K562 (cell line): ENCODE data around the gene SLC7A5.

Source experiments
- ARID3A ChIP-seq: IDR thresholded peaks from 2 replicates; pipeline ENCODE4 v1.6.1; 2012; ENCODE audit warnings: low read depth, low read length, improper control_type of control experiment, borderline replicate concordance
- CREB1 ChIP-seq, 2 experiments: sonication (generic) in 1 of 2; formaldehyde crosslinking in 1 of 2; IDR thresholded peaks; 2 replicates each; pipeline versions ENCODE4 v1.6.1 to v1.8.0; 2012 to 2022; ENCODE audit warnings: inconsistent platforms in 1 of 2, mild to moderate bottlenecking in 1 of 2, missing genetic modification reagents in 1 of 2, moderate library complexity in 1 of 2
- CTCF ChIP-seq, 3 experiments: IDR thresholded peaks in 2 of 3; conservative IDR thresholded peaks in 1 of 3; 2 replicates each; pipeline ENCODE4 v1.5.1; 2011 to 2012; ENCODE audit warnings: low read length in 3 of 3, mild to moderate bottlenecking in 3 of 3, control low read depth in 2 of 3, improper control_type of control experiment in 1 of 3, inconsistent platforms in 1 of 3, low read depth in 1 of 3, mixed read lengths in 1 of 3, moderate library complexity in 1 of 3; ENCODE audit not compliant: insufficient read depth in 2 of 3
- ID3 ChIP-seq, 2 experiments: fragments of 250-450 bp in 1 of 2; fragments of 450-650 bp in 1 of 2; sonication (Bioruptor Pico) in 1 of 2; IDR thresholded peaks; 2 replicates each; pipeline versions ENCODE4 v1.6.1 to v1.8.0; 2016 to 2021; ENCODE audit warnings: mild to moderate bottlenecking in 2 of 2, moderate library complexity in 2 of 2, missing compliant biosample characterization in 1 of 2, missing genetic modification characterization in 1 of 2
- JUND ChIP-seq, 2 experiments: IDR thresholded peaks; 2 replicates in 1 of 2; 3 replicates in 1 of 2; pipeline ENCODE4 v1.6.1; 2011; ENCODE audit warnings: borderline replicate concordance in 2 of 2, low read depth in 2 of 2, low read length in 2 of 2, improper control_type of control experiment in 1 of 2, missing biosample characterization in 1 of 2, missing genetic modification characterization in 1 of 2, missing genetic modification reagents in 1 of 2
- LEF1 ChIP-seq: fragments of 450-650 bp; IDR thresholded peaks from 2 replicates; pipeline ENCODE4 v1.6.1; 2016; ENCODE audit warnings: mild to moderate bottlenecking
- MTA3 ChIP-seq: fragments of 450-650 bp; formaldehyde crosslinking; IDR thresholded peaks from 2 replicates; pipeline ENCODE4 v1.6.1; 2017; ENCODE audit warnings: mild to moderate bottlenecking, borderline replicate concordance
- NR2C1 ChIP-seq, 2 experiments: fragments of 450-650 bp; IDR thresholded peaks; 2 replicates each; pipeline ENCODE4 v1.6.1; 2017; ENCODE audit warnings: mild to moderate bottlenecking in 2 of 2, antibody characterized with exemption in 1 of 2, inconsistent platforms in 1 of 2, missing compliant biosample characterization in 1 of 2, missing genetic modification characterization in 1 of 2
- POLR2AphosphoS5 ChIP-seq: IDR thresholded peaks from 2 replicates; pipeline ENCODE4 v1.6.1; 2011; ENCODE audit warnings: mild to moderate bottlenecking, low read depth, low read length, moderate library complexity; ENCODE audit not compliant: control insufficient read depth, insufficient read depth
- PRDM10 ChIP-seq: fragments of 450-650 bp; IDR thresholded peaks from 2 replicates; pipeline ENCODE4 v1.6.1; 2018; ENCODE audit not compliant: partially characterized antibody
- SP2 ChIP-seq: IDR thresholded peaks from 2 replicates; pipeline ENCODE4 v1.6.1; 2011; ENCODE audit warnings: mild to moderate bottlenecking, low read depth, low read length, moderate library complexity; ENCODE audit not compliant: poor library complexity, severe bottlenecking; ENCODE audit errors: extremely low read depth
- THAP12 ChIP-seq: fragments of 250-450 bp; sonication (Bioruptor Pico); IDR thresholded peaks from 2 replicates; pipeline ENCODE4 v1.9.0; 2021; ENCODE audit warnings: mild to moderate bottlenecking, inconsistent platforms
- ZNF518B ChIP-seq: fragments of 250-450 bp; sonication (Bioruptor Pico); IDR thresholded peaks from 2 replicates; pipeline ENCODE4 v1.5.0; 2021; ENCODE audit warnings: mild to moderate bottlenecking, moderate library complexity

GRCh38 chr16:87795336-87795735 is 74.0 kb downstream of the SLC7A5 start:
- TF ChIP-seq ID3 (CRISPR knock-in tag; IDR thresholded peaks at IDR 0.05) = no peak
- TF ChIP-seq ID3 (tag; IDR thresholded peaks at IDR 0.05) = no peak
- TF ChIP-seq JUND (IDR thresholded peaks at IDR 0.05; ENCODE audit: borderline replicate concordance, low read depth, low read length) = no peak
- TF ChIP-seq JUND (tag; IDR thresholded peaks at IDR 0.05; ENCODE audit: borderline replicate concordance, low read depth, low read length) = no peak
- TF ChIP-seq CREB1 (IDR thresholded peaks at IDR 0.05) = no peak
- no peak for TF ChIP-seq CREB1 (CRISPR knock-in tag; IDR thresholded peaks at IDR 0.05)
- TF ChIP-seq THAP12 (CRISPR knock-in tag) = no peak
- no peak for TF ChIP-seq LEF1
- no peak for TF ChIP-seq PRDM10
- no peak for TF ChIP-seq ZNF518B (CRISPR knock-in tag)
- no peak for TF ChIP-seq CTCF (IDR thresholded peaks at IDR 0.05 in 2 of 3, conservative IDR thresholded peaks at IDR 0.05 in 1 of 3; ENCODE audit: insufficient read depth in 2 of 3, low read depth in 1 of 3, low read length in 3 of 3)
- TF ChIP-seq ARID3A = no peak
- no peak for TF ChIP-seq SP2
- TF ChIP-seq POLR2AphosphoS5 = no peak
- TF ChIP-seq MTA3 = no peak
- TF ChIP-seq NR2C1 (IDR thresholded peaks at IDR 0.05) = no peak
- no peak for TF ChIP-seq NR2C1 (tag; IDR thresholded peaks at IDR 0.05)
